HG03045 (cell line): ENCODE measurements around the gene ZNF135.

ENCODE experiments used
- ATAC-seq: cut with Tn5 transposase; IDR thresholded peaks from one replicate; pipeline ENCODE4 v1.9.1; 2021; ENCODE audit warnings: mild to moderate bottlenecking, moderate library complexity; ENCODE audit not compliant: unreplicated experiment

Gene ZNF135

GRCh38 chr19:58089846-58090245 lies 30.8 kb downstream of the ZNF135 start:
- no peak for ATAC-seq

- ATAC-seq, result no peak
Observed at GRCh38 chr19:58091251-58091995, 32.3 kb downstream of the ZNF135 start.

- ATAC-seq, result no peak
Observed at GRCh38 chr19:58093071-58093470, 34.0 kb downstream of the ZNF135 start.

GRCh38 chr19:58095328-58095727 lies 36.2 kb downstream of the ZNF135 start:
- ATAC-seq, result no peak

GRCh38 chr19:58096884-58097283 lies 37.8 kb downstream of the ZNF135 start:
- no peak for ATAC-seq

GRCh38 chr19:58097349-58097748 lies 38.3 kb downstream of the ZNF135 start:
- no peak for ATAC-seq

- ATAC-seq, result peak; percentile 83
Observed at GRCh38 chr19:58097781-58098681, 38.9 kb downstream of the ZNF135 start, which contains the start of gene ZSCAN18. Gene ZSCAN18, minus strand, starts transcription at chr19:58098231. Its CDS starts 7,964 bp downstream, at chr19:58090267.

- no peak for ATAC-seq
Observed at GRCh38 chr19:58098682-58098998, 39.6 kb downstream of the ZNF135 start.

- ATAC-seq, result no peak
Observed at GRCh38 chr19:58107778-58108545, 48.9 kb downstream of the ZNF135 start.

GRCh38 chr19:58108546-58108817 lies 49.4 kb downstream of the ZNF135 start:
- no peak for ATAC-seq

- no peak for ATAC-seq
Observed at GRCh38 chr19:58117841-58118575, 58.9 kb downstream of the ZNF135 start.

- no peak for ATAC-seq
Observed at GRCh38 chr19:58118979-58119733, 60.1 kb downstream of the ZNF135 start.
